Activated CD8-positive, alpha-beta memory T cell treated with anti-CD3 and anti-CD28 coated beads, Interleukin-2, amount 50 U/mL, for 24 hours (primary cell): ENCODE data around the gene IFNA4.
"Not testable (repeated sequence)": the region's sequence is repeated elsewhere in the genome, so short reads cannot be mapped to it uniquely, and the experiment has no call there.

Experiments
- DNase-seq: peaks from one replicate; pipeline ENCODE4 v3.0.0-alpha.2; 2020; ENCODE audit errors: extremely low read depth

IFNA4 gene

GRCh38 chr9:21166560-21166959, 20.8 kb downstream of the IFNA4 start, which contains the start of gene IFNA21:
TSS of gene IFNA21 (minus strand) at chr9:21166660. CDS start at chr9:21166612, 48 bp downstream.
- DNase-seq = not testable (repeated sequence)

DNA sequence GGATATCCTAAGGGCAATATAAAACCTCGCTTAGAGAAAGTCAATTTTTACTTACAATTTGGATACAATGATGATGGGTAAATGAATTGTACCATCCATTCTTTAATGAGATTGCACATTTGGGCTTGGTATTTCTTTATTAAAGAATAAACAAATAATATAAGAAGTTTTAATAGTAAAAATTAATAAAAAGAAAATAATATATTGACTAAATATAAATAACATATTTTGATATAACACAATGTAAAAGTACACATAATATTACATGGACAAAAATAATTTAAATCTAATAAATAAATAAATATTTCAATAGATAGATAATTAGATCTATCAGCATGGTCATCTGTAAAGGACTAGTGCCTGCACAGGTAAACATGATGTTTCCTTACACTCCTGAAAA, 21.9 kb downstream of the IFNA4 start:
- no peak for DNase-seq

DNA sequence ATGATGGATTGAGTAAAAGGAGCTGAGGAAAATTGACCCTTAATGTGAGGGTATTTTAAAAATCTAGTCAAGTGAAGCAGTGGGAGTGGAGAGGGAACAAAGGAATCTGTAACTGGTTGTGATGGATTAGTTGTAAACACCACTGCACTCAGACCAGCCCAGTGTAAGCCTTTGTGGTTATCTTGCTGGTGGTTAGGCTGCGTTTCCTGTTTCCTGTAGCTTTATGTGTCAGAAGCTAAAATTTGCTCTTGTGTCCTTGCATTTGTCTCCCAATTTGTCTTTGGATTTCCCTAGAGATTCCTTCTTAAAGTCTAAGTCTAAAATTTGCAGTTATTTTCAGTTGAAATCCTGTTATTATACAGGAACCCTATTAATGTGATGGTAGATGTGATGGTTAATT, 27.2 kb downstream of the IFNA4 start:
- DNase-seq = no peak

GRCh38 chr9:21155501-21155900, 31.9 kb downstream of the IFNA4 start:
- no peak for DNase-seq

DNA sequence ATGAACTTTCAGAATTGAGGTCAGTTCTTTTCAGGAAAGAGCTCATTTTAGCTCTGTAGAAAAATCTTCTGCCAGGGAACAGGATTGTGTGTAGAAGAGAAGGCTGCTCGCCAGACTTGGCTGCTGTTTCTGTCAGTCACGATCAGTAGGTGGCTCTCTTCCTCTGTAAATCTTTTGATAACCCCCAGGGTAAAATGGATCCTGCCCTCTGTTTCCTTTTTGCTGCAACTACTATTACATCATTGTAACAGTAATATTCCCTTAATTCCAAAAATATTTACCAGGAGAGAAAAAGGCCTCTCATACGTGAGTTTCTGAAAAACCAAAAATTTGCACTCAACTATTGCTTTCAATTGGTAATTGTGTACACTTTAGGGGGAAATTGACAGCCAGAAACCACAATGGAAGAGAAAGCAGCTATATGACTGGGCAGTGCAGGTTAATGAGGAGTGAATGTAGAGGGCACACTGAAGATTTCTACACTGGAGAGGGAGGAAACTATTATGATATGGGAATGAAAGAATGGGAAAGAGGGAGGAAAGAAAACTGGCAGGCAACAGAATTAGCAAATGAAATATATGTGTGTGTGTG, 33.3 kb downstream of the IFNA4 start:
- no peak for DNase-seq

DNA sequence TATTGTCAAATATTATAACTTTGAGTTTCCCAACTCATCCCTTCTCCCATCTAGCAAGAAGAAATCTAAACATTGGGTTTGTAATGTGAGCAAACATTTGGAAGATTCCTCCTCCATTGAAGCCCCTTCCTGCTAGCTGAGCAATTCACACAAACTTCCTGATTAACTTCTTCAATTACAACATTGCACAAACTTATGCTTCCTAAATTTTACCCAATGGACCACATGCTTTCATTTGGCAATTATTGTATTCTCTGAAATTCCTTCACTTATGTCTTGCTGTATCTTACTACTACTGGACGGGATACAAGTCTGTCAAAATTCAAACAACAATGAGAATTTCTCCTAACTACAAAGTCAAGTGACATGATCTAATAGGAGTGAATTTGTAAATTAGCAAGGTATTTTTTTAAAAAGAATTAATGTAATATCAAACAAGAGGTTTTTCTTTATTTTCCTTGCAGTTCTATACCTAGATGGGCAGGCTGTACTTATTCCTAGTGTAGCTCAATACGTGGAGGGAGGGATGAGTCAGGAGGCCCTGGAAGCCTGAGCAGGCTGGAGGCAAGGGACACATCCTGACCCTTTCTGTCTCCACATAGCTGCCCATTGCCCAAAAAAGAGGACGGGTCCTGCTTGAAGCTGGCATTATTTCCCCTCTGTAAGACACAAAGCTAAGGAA, 33.9 kb downstream of the IFNA4 start:
- DNase-seq = no peak

DNA sequence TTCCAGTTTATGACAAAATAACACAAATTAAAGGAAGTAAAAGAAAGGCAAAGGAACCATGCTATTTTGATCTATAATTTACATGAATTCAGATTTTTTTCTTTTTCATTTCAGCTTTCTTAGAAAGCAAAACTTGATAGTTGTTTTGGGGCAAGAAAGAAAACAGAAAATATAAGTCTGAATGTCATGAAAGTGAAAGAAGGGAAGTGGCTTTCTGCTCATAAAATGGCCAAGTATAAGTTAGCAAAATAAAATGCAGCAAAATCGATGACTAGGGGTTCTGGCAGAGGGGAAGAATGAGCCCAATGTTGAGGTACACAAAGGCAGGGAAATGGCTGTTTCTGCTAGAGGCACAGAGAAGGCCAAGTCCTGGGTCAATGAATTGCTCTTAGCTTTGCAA, 42.8 kb downstream of the IFNA4 start:
- no peak for DNase-seq

GRCh38 chr9:21141427-21141882, 45.9 kb downstream of the IFNA4 start, which contains the start of gene IFNW1:
TSS of gene IFNW1 (minus strand) at chr9:21141832. CDS start at chr9:21141570, 262 bp downstream.
- no peak for DNase-seq

DNA sequence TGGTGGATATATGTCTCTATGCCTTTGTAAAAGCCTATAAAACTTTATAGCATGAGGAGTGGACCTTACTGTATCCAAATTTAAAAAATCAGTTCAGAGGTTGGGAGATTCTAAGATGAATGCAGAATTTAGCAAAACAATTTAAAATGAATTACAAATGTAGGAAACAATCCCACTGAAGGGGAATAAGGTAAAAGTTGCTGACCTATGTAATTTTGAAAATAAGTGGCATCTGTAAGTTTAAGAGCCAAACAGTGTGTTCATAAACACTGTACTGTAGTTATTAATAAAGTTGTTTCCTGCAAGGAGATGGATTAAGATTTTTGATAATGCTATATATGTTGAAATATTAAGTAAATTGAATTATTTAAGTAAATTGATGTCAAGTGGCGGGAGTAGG, 50.4 kb downstream of the IFNA4 start:
- no peak for DNase-seq
